ENCODE results near the gene RGS12. TPM values are rescaled to one million over a fixed set of nuclear protein-coding genes. Genes with fewer than 3 reads are reported as not detected.

Gene RGS12
- total RNA-seq, 1 experiment from 2014 or later: 16.9 TPM

DNA sequence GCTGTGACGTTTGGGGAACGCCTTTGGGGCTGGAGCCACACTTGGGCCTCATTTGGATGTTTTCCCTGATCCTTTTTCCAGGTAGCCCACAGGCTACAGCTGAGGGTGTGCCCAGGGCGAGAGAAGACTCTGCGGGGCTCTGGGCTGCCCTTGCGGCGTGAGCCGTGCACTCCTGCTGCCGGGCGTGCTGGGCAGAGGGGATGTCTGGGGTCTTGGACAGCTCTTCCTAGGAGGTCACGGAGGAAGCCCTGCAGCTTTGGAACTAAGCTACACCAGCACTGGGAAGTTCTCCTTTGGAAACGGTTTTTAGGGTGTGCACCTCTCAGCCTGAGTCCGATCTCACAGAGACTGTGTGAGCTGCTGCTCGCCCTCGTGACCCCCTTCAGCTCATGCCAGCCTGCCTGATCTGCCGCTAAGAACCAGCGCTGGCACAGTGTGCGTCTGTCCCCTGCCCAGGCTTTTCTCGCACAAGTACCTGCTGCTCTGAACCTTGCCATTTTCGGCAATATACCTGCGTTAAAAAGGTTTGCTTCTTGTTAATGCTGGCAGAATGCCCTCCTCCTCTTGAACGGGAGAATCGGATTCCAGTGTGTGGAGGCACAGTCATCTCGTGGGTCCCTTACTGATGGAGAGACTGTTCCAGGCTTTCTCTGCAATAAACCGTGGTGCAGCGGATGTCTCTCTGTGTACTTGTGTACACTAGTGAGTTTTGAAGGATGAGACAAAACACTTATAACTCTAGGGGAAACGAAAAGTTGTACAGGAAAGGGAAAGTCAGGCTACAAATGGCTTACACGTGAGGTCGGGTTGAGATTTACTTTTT, 29.6 kb upstream of the RGS12 start:
- no CpG with 5 or more reads among the region's 28 CpGs for WGBS (ENCODE audit: extremely low coverage, insufficient read length, low lambda C conversion rate)
- H3K27ac ChIP-seq (ENCODE audit: insufficient read length, low read depth, low read length): no peak overlapping the region
- no peak for DNase-seq

More for the DNA sequence above, 29.6 kb upstream of the RGS12 start:
- H3K4me1 ChIP-seq (ENCODE audit: insufficient read depth, low read length): no peaks in the 10 kb centered on the region
- Mint-ChIP-seq H3K4me3 (no peak overlapping the region), H3K9me3 (no peaks in the 10 kb centered on the region; a peak in 1 of 5 replicates), H3K36me3 (ENCODE audit: insufficient read depth in 1 of 3, low read depth in 3 of 3) (no peaks in the 10 kb centered on the region), H3K27me3 (ENCODE audit: low read depth) (peaks cover 17% of the 10 kb centered on the region), H3K4me1 (peaks cover 2 to 7% of the 10 kb centered on the region in 2 experiments; a peak in 3 of 4 replicates), H3K27ac (no peak overlapping the region)
- H4K8ac ChIP-seq (replicated peaks; ENCODE audit: insufficient read length, low read depth, low read length): no peak overlapping the region
- H4K91ac ChIP-seq (ENCODE audit: insufficient read length, low read depth, low read length): no peak overlapping the region
- H4K20me1 ChIP-seq (ENCODE audit: control insufficient read depth, insufficient read depth, insufficient read length): no peaks in the 10 kb centered on the region
- no peaks in the 10 kb centered on the region for H3K9me3 ChIP-seq (ENCODE audit: control insufficient read depth, low read depth, low read length)
- no peak overlapping the region for H3T11ph ChIP-seq (ENCODE audit: low read length)
- H3K23ac ChIP-seq (ENCODE audit: insufficient read length, low read depth, low read length): no peak overlapping the region
- H3K23me2 ChIP-seq (ENCODE audit: insufficient read length, low read depth, low read length, poor library complexity, severe bottlenecking): no peaks in the 10 kb centered on the region
- no peak overlapping the region for H2BK12ac ChIP-seq (ENCODE audit: insufficient read length, low read depth, low read length)
- no peak overlapping the region for H2BK20ac ChIP-seq (ENCODE audit: low read depth, low read length, poor library complexity, severe bottlenecking)
- no peak overlapping the region for H3K9ac ChIP-seq (ENCODE audit: extremely low read depth, insufficient read length, low read length)
- no peak overlapping the region for H2BK5ac ChIP-seq (ENCODE audit: insufficient read length, low read length)
- H2AFZ ChIP-seq (ENCODE audit: low read length): no peak overlapping the region
- H3K79me2 ChIP-seq (ENCODE audit: insufficient read depth, low read length): no peaks in the 10 kb centered on the region
- no peaks in the 10 kb centered on the region for H3K79me1 ChIP-seq (ENCODE audit: insufficient read depth, low read depth, low read length, poor library complexity, severe bottlenecking)
- H2BK120ac ChIP-seq (ENCODE audit: low read depth, low read length, poor library complexity, severe bottlenecking): no peak overlapping the region
- no peak overlapping the region for H3K18ac ChIP-seq (ENCODE audit: insufficient read length, low read depth, low read length)
- TF ChIP-seq, protein P1, sequence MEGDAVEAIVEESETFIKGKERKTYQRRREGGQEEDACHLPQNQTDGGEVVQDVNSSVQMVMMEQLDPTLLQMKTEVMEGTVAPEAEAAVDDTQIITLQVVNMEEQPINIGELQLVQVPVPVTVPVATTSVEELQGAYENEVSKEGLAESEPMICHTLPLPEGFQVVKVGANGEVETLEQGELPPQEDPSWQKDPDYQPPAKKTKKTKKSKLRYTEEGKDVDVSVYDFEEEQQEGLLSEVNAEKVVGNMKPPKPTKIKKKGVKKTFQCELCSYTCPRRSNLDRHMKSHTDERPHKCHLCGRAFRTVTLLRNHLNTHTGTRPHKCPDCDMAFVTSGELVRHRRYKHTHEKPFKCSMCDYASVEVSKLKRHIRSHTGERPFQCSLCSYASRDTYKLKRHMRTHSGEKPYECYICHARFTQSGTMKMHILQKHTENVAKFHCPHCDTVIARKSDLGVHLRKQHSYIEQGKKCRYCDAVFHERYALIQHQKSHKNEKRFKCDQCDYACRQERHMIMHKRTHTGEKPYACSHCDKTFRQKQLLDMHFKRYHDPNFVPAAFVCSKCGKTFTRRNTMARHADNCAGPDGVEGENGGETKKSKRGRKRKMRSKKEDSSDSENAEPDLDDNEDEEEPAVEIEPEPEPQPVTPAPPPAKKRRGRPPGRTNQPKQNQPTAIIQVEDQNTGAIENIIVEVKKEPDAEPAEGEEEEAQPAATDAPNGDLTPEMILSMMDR (conservative IDR thresholded peaks at IDR 0.05): no peak
- no peak overlapping the region for H2BK15ac ChIP-seq (ENCODE audit: low read depth, low read length)
- H3K27me3 ChIP-seq (ENCODE audit: insufficient read depth, low read length): no peaks in the 10 kb centered on the region; the same call in 1 of the 2 replicates
- no peak overlapping the region for H3K4ac ChIP-seq (ENCODE audit: low read depth, low read length)
- H2AK5ac ChIP-seq (ENCODE audit: insufficient read length, low read length): no peak overlapping the region
- no peak overlapping the region for H3K56ac ChIP-seq (ENCODE audit: insufficient read length, low read depth, low read length)
- H4K5ac ChIP-seq (ENCODE audit: insufficient read length, low read depth, low read length): no peak overlapping the region
- H3K14ac ChIP-seq (ENCODE audit: insufficient read depth, low read length): no peak overlapping the region
- H3K4me2 ChIP-seq (ENCODE audit: insufficient read depth, insufficient read length, low read length): no peak overlapping the region

All from H9 (cell line).